Fibroblast of the conjunctiva (primary cell): Measurements from ENCODE around the gene SPIN2B.

Experiments used
- DNase-seq: peaks from one replicate; pipeline ENCODE4 v3.0.0-alpha.2; 2010; ENCODE audit warnings: low read depth

SPIN2B gene

GRCh38 chrX:57070185-57070984 is 51.0 kb downstream of the SPIN2B start:
- no peak for DNase-seq
